K562 (cell line): Measurements from ENCODE around the gene TRPC4AP. TPM values are rescaled to one million over a fixed set of nuclear protein-coding genes. Genes with fewer than 3 reads are reported as not detected.

ENCODE experiments used
- ARID2 ChIP-seq: fragments of 450-650 bp; IDR thresholded peaks from 2 replicates; pipeline ENCODE4 v1.6.1; 2017; ENCODE audit warnings: antibody characterized with exemption, mild to moderate bottlenecking
- CREB3L1 ChIP-seq: fragments of 450-650 bp; IDR thresholded peaks from 2 replicates; pipeline ENCODE4 v1.6.1; 2014; ENCODE audit warnings: low read depth, mild to moderate bottlenecking, moderate library complexity, borderline replicate concordance
- ELK1 ChIP-seq: sonication (generic); formaldehyde crosslinking; IDR thresholded peaks from 2 replicates; pipeline ENCODE4 v1.8.1; 2022; ENCODE audit warnings: missing genetic modification reagents
- EP300 ChIP-seq: IDR thresholded peaks from 2 replicates; pipeline ENCODE4 v1.6.1; 2012; ENCODE audit warnings: low read length, improper control_type of control experiment
- ESRRB ChIP-seq: fragments of 250-450 bp; sonication (Bioruptor Pico); IDR thresholded peaks from 2 replicates; pipeline ENCODE4 v1.5.0; 2020; ENCODE audit warnings: mild to moderate bottlenecking, moderate library complexity, borderline replicate concordance
- ETS2 ChIP-seq: IDR thresholded peaks from 2 replicates; pipeline ENCODE4 v1.6.1; 2016; ENCODE audit warnings: borderline replicate concordance, missing genetic modification characterization, mild to moderate bottlenecking, moderate library complexity, missing compliant biosample characterization; ENCODE audit not compliant: poor library complexity, severe bottlenecking
- HDGF ChIP-seq: fragments of 450-650 bp; IDR thresholded peaks from 2 replicates; pipeline ENCODE4 v1.6.1; 2016
- HMBOX1 ChIP-seq: sonication (generic); IDR thresholded peaks from 2 replicates; pipeline ENCODE4 v1.6.1; 2016
- KAT8 ChIP-seq: fragments of 450-650 bp; IDR thresholded peaks from 2 replicates; pipeline ENCODE4 v1.6.1; 2016; ENCODE audit warnings: low read depth, mild to moderate bottlenecking
- MAZ ChIP-seq, 2 experiments: fragments of 450-650 bp in 1 of 2; sonication (generic) in 1 of 2; formaldehyde crosslinking; IDR thresholded peaks in 1 of 2; conservative IDR thresholded peaks in 1 of 2; 2 replicates each; pipeline versions ENCODE4 v1.4.0 to v1.5.0; 2020; ENCODE audit warnings: mild to moderate bottlenecking in 1 of 2, missing genetic modification reagents in 1 of 2
- MLLT1 ChIP-seq, 2 experiments: fragments of 450-650 bp; IDR thresholded peaks; 2 replicates each; pipeline ENCODE4 v1.6.1; 2016
- POU5F1 ChIP-seq: fragments of 150-350 bp; IDR thresholded peaks from 2 replicates; pipeline ENCODE4 v1.6.1; 2014; ENCODE audit warnings: borderline replicate concordance, low read length, low read depth, mild to moderate bottlenecking; ENCODE audit not compliant: partially characterized antibody
- RBM39 ChIP-seq: fragments of 200-400 bp; formaldehyde crosslinking; optimal IDR thresholded peaks from 2 replicates; pipeline ENCODE3; 2018; ENCODE audit warnings: low read depth, low read length
- RERE ChIP-seq: sonication (generic); formaldehyde crosslinking; IDR thresholded peaks from 2 replicates; pipeline ENCODE4 v1.8.0; 2023; ENCODE audit warnings: missing genetic modification reagents, mild to moderate bottlenecking, borderline replicate concordance
- SP1 ChIP-seq: sonication (generic); formaldehyde crosslinking; IDR thresholded peaks from 2 replicates; pipeline ENCODE4 v1.8.1; 2022; ENCODE audit warnings: mild to moderate bottlenecking, missing genetic modification reagents
- SUPT5H ChIP-seq: fragments of 450-650 bp; IDR thresholded peaks from 2 replicates; pipeline ENCODE4 v1.6.1; 2016
- TCF7 ChIP-seq: sonication (generic); IDR thresholded peaks from 2 replicates; pipeline ENCODE4 v1.6.1; 2016; ENCODE audit warnings: antibody characterized with exemption, borderline replicate concordance
- TRIM28 ChIP-seq: fragments of 450-650 bp; IDR thresholded peaks from 2 replicates; pipeline ENCODE4 v1.6.1; 2017
- polyA plus RNA-seq, 8 experiments: library from polyadenylated mRNA; depleted of rRNA in 4 of 8; stranded (reverse) in 5 of 8; unstranded in 3 of 8; fragments of >200 nt; fragmentation: Nextera tagmentation in 2 of 8; fragmentation: Illumina TruSeq in 1 of 8; extraction: Ambion mirVana in 2 of 8; extraction: Trizol in 1 of 8; gene quantifications; 2 replicates each; pipeline versions ENCODE4 v1.2.1 to v1.2.3, GENCODE V29; 2011 to 2014; ENCODE audit warnings: inconsistent platforms in 1 of 8, missing spikeins in 1 of 8
- total RNA-seq, 7 experiments: library from RNA; depleted of rRNA in 6 of 7; stranded (reverse); fragments of >200 nt in 6 of 7; fragmentation: Illumina TruSeq in 2 of 7; extraction: Trizol in 2 of 7; gene quantifications; 2 replicates each; pipeline versions ENCODE4 v1.2.1 to v1.2.3, GENCODE V29; 2011 to 2021; ENCODE audit warnings: low replicate concordance in 1 of 7

TRPC4AP gene
- total and polyA plus RNA-seq, 9 of the 15 experiments (the other 6 are each of a cell fraction or from before 2014, with no cell fraction given) = 2.3 to 70.3 (median 33.3) TPM

- TF ChIP-seq ELK1 (CRISPR knock-in tag) = no peak
- TF ChIP-seq POU5F1 = peak; percentile 75
- TF ChIP-seq HDGF = no peak
- TF ChIP-seq TCF7 = no peak
- TF ChIP-seq MLLT1 (IDR thresholded peaks at IDR 0.05) = no peak
- peak; percentile 55 for TF ChIP-seq EP300
- no peak for TF ChIP-seq ARID2
- no peak for TF ChIP-seq RERE (CRISPR knock-in tag)
- TF ChIP-seq RBM39 = no peak
- peak; percentile 78 for TF ChIP-seq SP1
- no peak for TF ChIP-seq KAT8
- TF ChIP-seq MAZ (CRISPR knock-in tag; conservative IDR thresholded peaks at IDR 0.05 in 1 of 2, IDR thresholded peaks at IDR 0.05 in 1 of 2) = peak; percentile 85 to 88
- peak; percentile 87 for TF ChIP-seq SUPT5H
- TF ChIP-seq TRIM28 = no peak
- peak; percentile 99 for TF ChIP-seq CREB3L1
- no peak for TF ChIP-seq ETS2 (tag)
- TF ChIP-seq HMBOX1 = no peak
- no peak for TF ChIP-seq ESRRB (CRISPR knock-in tag)
These were observed at the start of gene TRPC4AP (continued) for GRCh38 chr20:35092524-35093266.
